Measurements from ENCODE around the gene NUSAP1. TPM values are rescaled to one million over a fixed set of nuclear protein-coding genes. Genes with fewer than 3 reads are reported as not detected.
A peak's percentile ranks its signal among the peaks of the same experiment; 100 is the strongest.

NUSAP1 gene
- total RNA-seq, 1 donor from 2014 or later: 63.9 TPM

DNA sequence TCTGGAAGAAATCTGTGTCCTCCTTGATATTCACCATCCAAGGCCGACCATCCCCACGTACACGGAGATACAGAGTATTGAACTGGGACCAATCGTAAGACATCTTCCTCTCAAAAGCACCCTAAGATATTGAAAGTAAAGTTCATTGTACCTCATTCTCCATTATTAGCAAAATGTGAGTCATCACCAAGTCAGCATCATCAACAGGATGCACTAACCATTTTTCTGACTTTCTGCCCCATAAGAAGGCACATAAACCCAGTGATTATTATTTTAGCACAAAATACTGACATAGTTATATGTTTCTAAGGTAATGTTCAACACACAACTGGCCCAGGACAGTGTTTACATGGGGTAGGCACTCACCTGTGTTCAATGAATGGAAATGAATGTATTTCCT, 62.2 kb downstream of the NUSAP1 start:
- no peaks in the 10 kb centered on the region for H3K27me3 Mint-ChIP-seq
- H3K9me3 Mint-ChIP-seq (ENCODE audit: low read depth): no peaks in the 10 kb centered on the region
- no peak for TF ChIP-seq CTCF (IDR thresholded peaks at IDR 0.05; ENCODE audit: unreplicated experiment)
- no peaks in the 10 kb centered on the region for H3K4me1 Mint-ChIP-seq (ENCODE audit: low read depth)
- DNase-seq (ENCODE audit: low spot score, unreplicated experiment): no peak
- no peak overlapping the region for H3K27ac Mint-ChIP-seq
- peaks cover 15% of the 10 kb centered on the region for H3K36me3 Mint-ChIP-seq (ENCODE audit: insufficient read depth)
- no peak overlapping the region for H3K4me3 Mint-ChIP-seq (ENCODE audit: low read depth)

DNA sequence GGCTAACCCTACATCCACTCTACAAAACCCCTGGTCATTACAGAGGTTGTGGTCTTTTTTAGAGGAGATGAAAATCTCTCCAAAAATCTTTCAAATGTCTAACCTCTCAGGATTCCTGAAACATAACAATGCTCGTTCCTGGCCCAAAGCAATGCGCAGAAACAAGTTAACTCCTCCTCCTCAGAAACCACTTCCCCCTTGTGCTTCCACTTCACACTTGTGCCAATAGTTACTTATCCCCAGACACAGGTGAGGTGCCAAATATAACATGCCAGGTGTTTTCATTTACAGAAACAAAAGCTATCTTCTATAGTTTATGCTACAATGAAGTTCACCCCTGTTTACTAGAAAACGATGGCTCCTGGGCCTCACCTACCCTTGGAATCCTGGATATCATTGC, 63.4 kb downstream of the NUSAP1 start:
- Mint-ChIP-seq H3K27me3 (no peaks in the 10 kb centered on the region), H3K4me3 (ENCODE audit: low read depth) (no peak overlapping the region), H3K9me3 (ENCODE audit: low read depth) (no peaks in the 10 kb centered on the region), H3K36me3 (ENCODE audit: insufficient read depth) (peaks cover 15% of the 10 kb centered on the region), H3K4me1 (ENCODE audit: low read depth) (no peaks in the 10 kb centered on the region), H3K27ac (no peak overlapping the region)
- no peak for DNase-seq (ENCODE audit: low spot score, unreplicated experiment)
- TF ChIP-seq CTCF (IDR thresholded peaks at IDR 0.05; ENCODE audit: unreplicated experiment): no peak

GRCh38 chr15:41401904-41402267, 69.2 kb downstream of the NUSAP1 start:
- DNase-seq (ENCODE audit: low spot score, unreplicated experiment): no peak
- Mint-ChIP-seq H3K27ac (peak overlapping the region; percentile 96), H3K4me3 (ENCODE audit: low read depth) (peak overlapping the region; percentile 90), H3K9me3 (ENCODE audit: low read depth) (no peaks in the 10 kb centered on the region), H3K4me1 (ENCODE audit: low read depth) (peaks cover 3% of the 10 kb centered on the region), H3K36me3 (ENCODE audit: insufficient read depth) (no peaks in the 10 kb centered on the region), H3K27me3 (no peaks in the 10 kb centered on the region)
- no peak for TF ChIP-seq CTCF (IDR thresholded peaks at IDR 0.05; ENCODE audit: unreplicated experiment)

- Mint-ChIP-seq H3K36me3 (ENCODE audit: insufficient read depth) (no peaks in the 10 kb centered on the region), H3K4me1 (ENCODE audit: low read depth) (peaks cover 3% of the 10 kb centered on the region), H3K4me3 (ENCODE audit: low read depth) (no peak overlapping the region), H3K27ac (no peak overlapping the region), H3K9me3 (ENCODE audit: low read depth) (no peaks in the 10 kb centered on the region), H3K27me3 (no peaks in the 10 kb centered on the region)
- TF ChIP-seq CTCF (IDR thresholded peaks at IDR 0.05; ENCODE audit: unreplicated experiment): no peak
- no peak for DNase-seq (ENCODE audit: low spot score, unreplicated experiment)
Observed at GRCh38 chr15:41407341-41407740, 74.7 kb downstream of the NUSAP1 start.

GRCh38 chr15:41408234-41408641, 75.6 kb downstream of the NUSAP1 start:
- DNase-seq (ENCODE audit: low spot score, unreplicated experiment): no peak
- Mint-ChIP-seq H3K9me3 (ENCODE audit: low read depth) (no peaks in the 10 kb centered on the region), H3K27me3 (no peaks in the 10 kb centered on the region), H3K36me3 (ENCODE audit: insufficient read depth) (no peaks in the 10 kb centered on the region), H3K4me3 (ENCODE audit: low read depth) (no peak overlapping the region), H3K4me1 (ENCODE audit: low read depth) (no peaks in the 10 kb centered on the region), H3K27ac (no peak overlapping the region)
- TF ChIP-seq CTCF (IDR thresholded peaks at IDR 0.05; ENCODE audit: unreplicated experiment): no peak
